GM12891 (cell line): ENCODE data around the gene EXOC3.

ENCODE experiments used
- POLR2A ChIP-seq: IDR thresholded peaks from 2 replicates; pipeline ENCODE4 v1.6.1; 2011; ENCODE audit warnings: low read depth, low read length, control low read depth
- POLR2AphosphoS5 ChIP-seq: IDR thresholded peaks from 2 replicates; pipeline ENCODE4 v1.6.1; 2011; ENCODE audit warnings: low read depth, low read length, control low read depth
- TAF1 ChIP-seq: IDR thresholded peaks from 2 replicates; pipeline ENCODE4 v1.6.1; 2011; ENCODE audit warnings: low read depth, low read length, control low read depth

- no peak for TF ChIP-seq POLR2AphosphoS5
- TF ChIP-seq POLR2A = no peak
- no peak for TF ChIP-seq TAF1
Measured at GRCh38 chr5:416636-416960, 26.4 kb upstream of the EXOC3 start.
